HFFc6 (cell line): ENCODE measurements around the gene TAF3. TPM values are rescaled to one million over a fixed set of nuclear protein-coding genes. Genes with fewer than 3 reads are reported as not detected.
"Not testable (repeated sequence)": the region's sequence is repeated elsewhere in the genome, so short reads cannot be mapped to it uniquely, and the experiment has no call there.

Experiments used
- DNase-seq: peaks from one replicate; pipeline ENCODE4 v3.0.0-alpha.2; 2018
- H3K27ac Mint-ChIP-seq: 2 replicates; pipeline ENCODE4 v1.8.0; 2020; ENCODE audit warnings: mild to moderate bottlenecking, mixed read lengths
- H3K27me3 Mint-ChIP-seq: 2 replicates; pipeline ENCODE4 v1.8.0; 2021; ENCODE audit warnings: mild to moderate bottlenecking, moderate library complexity, mixed read lengths; ENCODE audit not compliant: insufficient read depth
- H3K36me3 Mint-ChIP-seq: 2 replicates; pipeline ENCODE4 v1.8.0; 2021; ENCODE audit warnings: low read depth, mixed read lengths
- H3K4me1 Mint-ChIP-seq: 2 replicates; pipeline ENCODE4 v1.8.0; 2020; ENCODE audit warnings: low read depth, mixed read lengths
- H3K4me3 Mint-ChIP-seq: 2 replicates; pipeline ENCODE4 v1.8.0; 2020; ENCODE audit warnings: mild to moderate bottlenecking, moderate library complexity, mixed read lengths
- H3K9me3 Mint-ChIP-seq: 2 replicates; pipeline ENCODE4 v1.8.0; 2020; ENCODE audit warnings: mild to moderate bottlenecking, mixed read lengths
- total RNA-seq, 6 experiments: library from RNA; stranded (reverse); fragmentation: NEBNext Ultra II Directional; extraction: Animal tissue kit (Norgen Biotek cat#: 25700); gene quantifications; 2 replicates in 1 of 6; 3 replicates in 5 of 6; pipeline ENCODE4 v1.2.3, GENCODE V29; 2021
- TF ChIP-seq, protein P1 (sequence below): fragments of 200-600 bp; sonication (generic); IDR thresholded peaks from 2 replicates; pipeline ENCODE4 v1.5.0; 2021; ENCODE audit warnings: antibody characterized with exemption, mild to moderate bottlenecking

Gene TAF3
- total RNA-seq, 6 experiments from 2014 or later: 8.1 to 11.3 (median 9.7) TPM

DNA sequence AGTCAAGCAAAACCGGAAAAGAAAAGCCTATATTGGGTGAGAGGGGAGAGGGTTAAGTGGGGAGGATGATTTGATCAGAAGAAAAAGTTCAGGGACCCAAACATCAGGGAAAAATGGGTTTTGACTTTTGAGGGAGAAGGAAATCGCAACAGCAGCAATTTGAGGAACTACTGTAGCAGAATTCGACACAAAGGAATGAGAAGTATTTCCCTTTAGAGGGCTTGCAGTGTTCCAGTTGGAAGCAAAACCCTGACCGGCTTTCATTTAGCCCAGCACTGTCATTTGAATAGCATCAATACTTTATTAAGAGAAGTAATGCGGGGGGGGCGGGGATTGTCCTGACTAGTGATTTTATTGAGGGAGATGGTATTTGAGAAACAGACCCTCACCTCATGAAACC, 199.0 kb downstream of the TAF3 start:
- Mint-ChIP-seq H3K9me3 (no peaks in the 10 kb centered on the region), H3K4me1 (peaks cover 13% of the 10 kb centered on the region), H3K36me3 (0 out of 2 replicates have a peak, but pooled peaks cover 4% of the 10 kb centered on the region), H3K4me3 (no peak overlapping the region), H3K27me3 (no peaks in the 10 kb centered on the region), H3K27ac (peak overlapping the region; percentile 27; the same call in 1 of the 2 replicates)
- TF ChIP-seq, protein P1, sequence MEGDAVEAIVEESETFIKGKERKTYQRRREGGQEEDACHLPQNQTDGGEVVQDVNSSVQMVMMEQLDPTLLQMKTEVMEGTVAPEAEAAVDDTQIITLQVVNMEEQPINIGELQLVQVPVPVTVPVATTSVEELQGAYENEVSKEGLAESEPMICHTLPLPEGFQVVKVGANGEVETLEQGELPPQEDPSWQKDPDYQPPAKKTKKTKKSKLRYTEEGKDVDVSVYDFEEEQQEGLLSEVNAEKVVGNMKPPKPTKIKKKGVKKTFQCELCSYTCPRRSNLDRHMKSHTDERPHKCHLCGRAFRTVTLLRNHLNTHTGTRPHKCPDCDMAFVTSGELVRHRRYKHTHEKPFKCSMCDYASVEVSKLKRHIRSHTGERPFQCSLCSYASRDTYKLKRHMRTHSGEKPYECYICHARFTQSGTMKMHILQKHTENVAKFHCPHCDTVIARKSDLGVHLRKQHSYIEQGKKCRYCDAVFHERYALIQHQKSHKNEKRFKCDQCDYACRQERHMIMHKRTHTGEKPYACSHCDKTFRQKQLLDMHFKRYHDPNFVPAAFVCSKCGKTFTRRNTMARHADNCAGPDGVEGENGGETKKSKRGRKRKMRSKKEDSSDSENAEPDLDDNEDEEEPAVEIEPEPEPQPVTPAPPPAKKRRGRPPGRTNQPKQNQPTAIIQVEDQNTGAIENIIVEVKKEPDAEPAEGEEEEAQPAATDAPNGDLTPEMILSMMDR: no peak
- no peak for DNase-seq

DNA sequence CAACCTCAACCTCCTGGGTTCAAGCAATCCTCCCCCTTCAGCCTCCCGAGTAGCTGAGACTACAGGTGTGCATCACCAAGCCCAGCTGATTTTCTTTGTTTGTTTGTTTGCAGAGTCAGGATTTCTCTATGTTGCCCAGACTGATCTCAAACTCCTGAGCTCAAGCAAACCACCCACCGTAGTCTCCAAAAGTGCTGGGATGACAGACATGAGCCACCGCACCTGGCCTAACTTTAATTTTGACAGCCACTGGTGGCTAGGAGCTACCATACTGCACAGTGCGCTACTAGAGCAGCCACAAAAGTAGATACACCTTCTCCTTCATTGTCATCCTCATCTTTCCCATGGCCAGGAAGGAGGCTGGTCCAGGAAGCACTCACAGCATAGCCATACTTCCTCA, 205.0 kb downstream of the TAF3 start:
- no peak overlapping the region for H3K4me3 Mint-ChIP-seq
- TF ChIP-seq, protein P1: no peak
- no peak overlapping the region for H3K27ac Mint-ChIP-seq
- no peaks in the 10 kb centered on the region for H3K36me3 Mint-ChIP-seq
- peaks cover 20% of the 10 kb centered on the region for H3K4me1 Mint-ChIP-seq
- DNase-seq: no peak
- peaks cover 11% of the 10 kb centered on the region for H3K27me3 Mint-ChIP-seq
- H3K9me3 Mint-ChIP-seq: no peaks in the 10 kb centered on the region

DNA sequence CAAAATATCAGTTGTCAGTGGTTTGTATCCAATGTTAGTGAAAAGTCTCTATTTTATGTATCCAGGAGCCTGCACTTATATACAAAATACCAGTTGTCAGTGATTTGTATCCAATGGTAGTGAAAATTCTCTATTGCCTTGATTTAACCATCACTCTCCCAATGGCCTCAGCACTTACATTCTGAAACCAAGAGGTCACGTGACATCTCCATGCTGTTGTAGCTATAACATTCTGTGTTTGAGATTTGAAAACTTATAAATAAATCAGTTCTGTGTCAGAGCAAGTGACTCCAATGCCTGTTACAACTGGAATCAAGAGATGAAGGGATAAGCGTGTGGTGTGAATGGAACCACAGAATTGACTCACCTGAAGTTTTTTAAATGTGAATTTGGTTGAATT, 205.5 kb downstream of the TAF3 start:
- Mint-ChIP-seq H3K27ac (no peak overlapping the region), H3K9me3 (no peaks in the 10 kb centered on the region), H3K36me3 (no peaks in the 10 kb centered on the region), H3K4me3 (no peak overlapping the region), H3K27me3 (peaks cover 11% of the 10 kb centered on the region), H3K4me1 (peaks cover 20% of the 10 kb centered on the region)
- TF ChIP-seq, protein P1: no peak
- DNase-seq: no peak

DNA sequence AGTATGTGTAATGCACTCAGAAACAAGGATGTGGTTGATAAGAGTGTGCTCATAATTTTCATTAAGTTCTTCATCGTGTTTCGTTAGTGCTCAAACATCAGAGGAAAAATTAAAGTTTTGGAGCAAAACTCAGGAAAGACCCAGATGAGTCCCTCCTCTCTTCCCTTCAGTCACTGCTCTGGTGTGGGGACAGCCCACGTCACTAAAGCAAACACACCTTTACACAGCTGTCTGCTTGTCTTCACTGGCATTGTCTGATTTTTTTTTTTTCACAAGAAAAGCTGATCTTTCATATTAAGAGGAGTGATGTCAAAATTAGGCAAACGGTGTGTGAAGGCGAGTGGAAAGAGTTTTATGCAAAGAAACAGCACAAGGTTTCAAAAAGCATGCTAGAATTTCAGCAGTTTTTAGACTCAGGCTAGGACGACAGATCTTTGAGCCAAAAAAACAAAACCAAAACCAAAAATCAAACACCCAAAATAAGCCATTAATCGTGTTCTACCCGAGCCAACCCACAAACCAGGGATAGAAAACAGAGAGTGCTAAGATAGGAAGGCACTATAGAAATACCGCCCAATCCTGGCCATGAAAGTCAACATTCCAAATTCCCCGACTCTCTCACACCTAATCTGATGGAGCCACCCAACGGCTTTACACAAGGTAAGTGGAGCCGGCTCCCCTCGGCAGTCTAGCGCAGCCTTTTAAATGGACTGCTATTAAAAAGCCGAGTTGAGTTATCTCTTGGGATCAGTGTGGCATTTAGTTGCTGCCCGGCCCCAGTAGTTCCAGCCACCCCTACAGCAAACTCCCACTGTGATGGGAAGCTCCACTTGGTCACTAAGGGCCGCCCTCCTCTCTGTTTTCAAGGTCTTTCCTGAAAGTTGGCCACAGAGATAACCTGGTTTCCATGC, 208.3 kb downstream of the TAF3 start:
- H3K9me3 Mint-ChIP-seq: no peaks in the 10 kb centered on the region
- H3K4me1 Mint-ChIP-seq: peaks cover 20% of the 10 kb centered on the region
- no peak for DNase-seq
- peak overlapping the region; percentile 82 for H3K4me3 Mint-ChIP-seq
- no peaks in the 10 kb centered on the region for H3K36me3 Mint-ChIP-seq
- TF ChIP-seq, protein P1: no peak
- H3K27me3 Mint-ChIP-seq: peaks cover 22% of the 10 kb centered on the region
- no peak overlapping the region for H3K27ac Mint-ChIP-seq

DNA sequence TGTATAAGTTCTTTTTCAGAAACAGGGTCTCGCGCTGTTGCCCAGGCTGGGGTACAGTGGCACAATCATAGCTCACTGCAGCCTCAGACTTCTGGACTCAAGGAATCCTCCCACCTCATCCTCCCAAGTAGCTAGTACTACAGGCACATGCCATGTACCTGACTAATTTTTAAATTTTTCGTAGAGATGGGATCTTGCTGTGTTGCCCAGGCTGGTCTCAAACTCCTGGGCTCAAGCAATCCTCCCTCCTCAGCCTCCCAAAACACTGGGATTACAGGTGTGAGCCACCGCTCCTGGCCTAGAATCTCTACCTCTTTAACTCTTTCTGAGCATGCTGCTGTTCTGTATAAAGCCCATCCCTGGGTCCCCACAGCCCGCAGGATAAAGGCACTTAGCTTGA, 212.9 kb downstream of the TAF3 start:
- not testable (repeated sequence) for H3K36me3 Mint-ChIP-seq, H3K4me3 Mint-ChIP-seq, H3K4me1 Mint-ChIP-seq, H3K27ac Mint-ChIP-seq, DNase-seq, H3K9me3 Mint-ChIP-seq
- H3K27me3 Mint-ChIP-seq: peaks cover 38% of the 10 kb centered on the region

DNA sequence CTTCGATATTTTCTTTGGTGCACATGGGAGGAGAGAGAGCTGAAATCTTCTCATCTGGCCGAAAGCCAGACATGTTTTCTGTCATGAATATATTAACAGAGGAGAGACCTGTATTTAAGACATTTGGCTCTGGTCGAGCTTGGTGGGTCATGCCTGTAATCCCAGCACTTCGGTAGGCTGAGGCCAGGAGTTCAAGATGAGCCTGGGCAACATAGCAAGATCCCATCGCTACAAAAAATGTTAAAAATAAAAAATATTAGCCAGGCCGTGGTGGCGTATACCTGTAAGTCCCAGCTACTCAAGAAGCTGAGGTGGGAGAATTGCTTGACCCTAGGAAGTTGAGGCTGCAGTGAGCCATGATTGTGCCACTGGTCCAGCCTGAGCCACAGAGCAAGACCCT, 214.3 kb downstream of the TAF3 start:
- Mint-ChIP-seq H3K27me3 (peaks cover 50% of the 10 kb centered on the region), H3K9me3 (no peaks in the 10 kb centered on the region), H3K4me3 (no peak overlapping the region)

More for the DNA sequence above, 214.3 kb downstream of the TAF3 start:
- no peak for DNase-seq
- Mint-ChIP-seq H3K4me1 (no peaks in the 10 kb centered on the region), H3K27ac (no peak overlapping the region), H3K36me3 (no peaks in the 10 kb centered on the region)
- TF ChIP-seq, protein P1: no peak
